Measurements from ENCODE around the gene GRIP2. TPM values are rescaled to one million over a fixed set of nuclear protein-coding genes. Genes with fewer than 3 reads are reported as not detected.
A peak's percentile ranks its signal among the peaks of the same experiment; 100 is the strongest.

The GRIP2 gene
- total RNA-seq, 4 donors from 2014 or later, result 0.80 to 12.4 (median 1.4) TPM; not detected in 1

- no peak for DNase-seq
- Histone ChIP-seq H3K36me3 (peaks cover 0 to 20% (median 0%) of the 10 kb centered on the region in 3 donors), H3K4me3 (no peak overlapping the region), H3K27ac (no peak overlapping the region), H3K4me1 (peaks cover 0 to 49% (median 4%) of the 10 kb centered on the region in 4 donors), H3K9me3 (no peaks in the 10 kb centered on the region), H3K27me3 (no peaks in the 10 kb centered on the region)
- no peak for TF ChIP-seq POLR2A (IDR thresholded peaks at IDR 0.05)
- no peak for TF ChIP-seq CTCF (IDR thresholded peaks at IDR 0.05)
These were observed 100.0 kb downstream of the GRIP2 start for GRCh38 chr3:14440168-14440518.

- no peaks in the 10 kb centered on the region for H3K27me3 ChIP-seq
- DNase-seq, result peak in 2 of 3 donors; percentile 74 to 79
- TF ChIP-seq POLR2A (IDR thresholded peaks at IDR 0.05), result no peak
- TF ChIP-seq CTCF (IDR thresholded peaks at IDR 0.05), result no peak
- H3K4me3 ChIP-seq, result no peak overlapping the region
- H3K9me3 ChIP-seq, result no peaks in the 10 kb centered on the region
- peaks cover 1 to 54% (median 5%) of the 10 kb centered on the region in 4 donors for H3K4me1 ChIP-seq
- H3K27ac ChIP-seq, result peak overlapping the region in 1 of 4 donors; percentile 44
- peaks cover 0 to 16% (median 0%) of the 10 kb centered on the region in 3 donors for H3K36me3 ChIP-seq
These were observed 100.5 kb downstream of the GRIP2 start for GRCh38 chr3:14439501-14440167.

Small RNAs within 50 kb of the gene (small RNA-seq; reads per million reads assigned to genes)
- 0 reads per million in 2 donors for gene RNU6-905P

Other genes with a start within 250 kb of the GRIP2 start
- gene SLC6A6, start 137.7 kb downstream of the GRIP2 start, total RNA-seq, result 100 to 1,000 TPM in 3 of 4 donors, 10 to 100 TPM in 1; 61.1 to 190 (median 150) TPM
- 10 to 100 TPM; 20.1 to 55.3 (median 42.0) TPM for gene CCDC174, start 111.4 kb upstream of the GRIP2 start, total RNA-seq
- gene C3orf20, start 134.8 kb upstream of the GRIP2 start, total RNA-seq, result not detected